Lung (tissue), 12 donors: ENCODE measurements around the gene LTB4R2. TPM values are rescaled to one million over a fixed set of nuclear protein-coding genes. Genes with fewer than 3 reads are reported as not detected.

ENCODE experiments used
- ATAC-seq: fragments of 200-7000 bp; cut with Tn5 transposase; one replicate; pipeline ENCODE4 v1.9.1; 2020; ENCODE audit warnings: moderate number of reproducible peaks; ENCODE audit not compliant: insufficient read depth, low FRiP score
- DNase-seq, 3 donors: peaks; one replicate each; pipeline ENCODE4 v3.0.0-alpha.2; 2013 to 2017
- H3K27ac ChIP-seq, 2 donors: one replicate each; pipeline ENCODE4 v1.5.1; 2013; ENCODE audit warnings: mild to moderate bottlenecking in 2 of 2, moderate library complexity in 2 of 2, control low read depth in 1 of 2, inconsistent platforms in 1 of 2, low read depth in 1 of 2, low read length in 1 of 2
- H3K27me3 ChIP-seq, 3 donors: one replicate each; pipeline ENCODE4 v1.5.1; 2013; ENCODE audit warnings: low read length in 2 of 3; ENCODE audit not compliant: control insufficient read depth in 3 of 3, insufficient read depth in 3 of 3
- H3K36me3 ChIP-seq, 4 donors: one replicate each; pipeline ENCODE4 v1.5.1; 2013; ENCODE audit warnings: low read length in 4 of 4, mild to moderate bottlenecking in 1 of 4, moderate library complexity in 1 of 4; ENCODE audit not compliant: control insufficient read depth in 4 of 4, insufficient read depth in 4 of 4
- H3K4me1 ChIP-seq, 5 donors: one replicate each; pipeline ENCODE4 v1.5.1; 2013; ENCODE audit warnings: low read length in 5 of 5, mild to moderate bottlenecking in 2 of 5, moderate library complexity in 1 of 5; ENCODE audit not compliant: control insufficient read depth in 5 of 5, insufficient read depth in 5 of 5
- H3K4me3 ChIP-seq: one replicate; pipeline ENCODE4 v1.5.1; 2013; ENCODE audit warnings: mild to moderate bottlenecking, control low read depth, moderate library complexity
- H3K9ac ChIP-seq, 2 donors: one replicate each; pipeline ENCODE4 v1.5.1; 2013; ENCODE audit warnings: low read length in 2 of 2, control low read depth in 1 of 2; ENCODE audit not compliant: insufficient read depth in 1 of 2
- H3K9me3 ChIP-seq, 4 donors: one replicate each; pipeline ENCODE4 v1.5.1; 2013; ENCODE audit warnings: low read length in 3 of 4, mild to moderate bottlenecking in 1 of 4, moderate library complexity in 1 of 4; ENCODE audit not compliant: control insufficient read depth in 4 of 4, insufficient read depth in 3 of 4
- CTCF ChIP-seq: IDR thresholded peaks from 2 replicates; pipeline ENCODE4 v1.5.1; 2012; ENCODE audit warnings: mild to moderate bottlenecking; ENCODE audit errors: control extremely low read depth, extremely low read depth
- WGBS, 2 donors: extraction: QIAGEN DNeasy Blood & Tissue Kit; methylation state at CpG; one replicate each; pipeline ENCODE4 v1.1.7; 2013; 5-methylcytosine and 5-hydroxymethylcytosine counted together
- polyA plus RNA-seq, 2 donors: library from polyadenylated mRNA; stranded (reverse); fragments of 200-250 nt; gene quantifications; one replicate each; pipeline ENCODE4 v1.2.1, GENCODE V29; 2013
- total RNA-seq, 2 donors: library from RNA; depleted of rRNA in 1 of 2; stranded (reverse); fragments of >200 nt in 1 of 2; gene quantifications; one replicate each; pipeline ENCODE4 v1.2.1, GENCODE V29; 2014 to 2021
- donor health status: control.
- donor health status: control.
- donor health status: Bipolar disorder and iron deficiency.
- donor health status: healthy.
- donor health status: DM: yes; HTN: yes; CAD: no.

Gene LTB4R2
- total and polyA plus RNA-seq, 4 donors, result 1.8 to 14.0 (median 5.7) TPM

DNA sequence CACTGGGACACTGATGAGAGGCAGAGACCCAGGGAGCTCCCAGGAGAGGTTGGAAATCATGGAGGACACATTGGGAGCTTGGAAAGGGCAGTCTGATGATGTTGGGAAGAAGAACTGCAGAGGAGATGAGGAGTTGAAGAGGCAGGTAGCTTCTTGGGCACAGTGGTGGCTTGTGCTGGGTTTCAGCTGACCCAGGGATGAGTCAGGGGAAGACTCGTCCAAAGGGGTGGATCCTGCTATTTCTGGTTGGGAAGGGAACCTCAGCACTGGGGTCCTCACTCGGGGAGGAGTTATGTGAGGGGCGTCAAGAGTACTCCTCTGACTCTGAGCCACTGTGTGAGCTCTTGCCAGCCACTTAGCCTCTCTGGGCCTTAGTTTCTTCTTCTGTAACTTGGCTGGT is 13.4 kb downstream of the LTB4R2 start:
- Histone ChIP-seq H3K9me3 (no peaks in the 10 kb centered on the region), H3K36me3 (peaks cover 0 to 1% (median 0%) of the 10 kb centered on the region in 4 donors), H3K9ac (no peak overlapping the region), H3K27ac (no peak overlapping the region), H3K4me1 (peaks cover 0 to 7% (median 0%) of the 10 kb centered on the region in 5 donors), H3K27me3 (peaks cover 0 to 12% (median 5%) of the 10 kb centered on the region in 3 donors), H3K4me3 (no peak overlapping the region)
- no peak for TF ChIP-seq CTCF
- ATAC-seq (no peak), DNase-seq (no peak)
- WGBS, 2 donors, result 66 to 74% methylated on average over 3 of the region's 3 CpGs

- Histone ChIP-seq H3K9me3 (no peaks in the 10 kb centered on the region), H3K4me3 (no peak overlapping the region), H3K9ac (no peak overlapping the region), H3K4me1 (peaks cover 0 to 7% (median 0%) of the 10 kb centered on the region in 5 donors), H3K27ac (no peak overlapping the region), H3K36me3 (peaks cover 0 to 1% (median 0%) of the 10 kb centered on the region in 4 donors), H3K27me3 (peaks cover 0 to 5% (median 1%) of the 10 kb centered on the region in 3 donors)
- no peak for TF ChIP-seq CTCF
- 83 to 84% methylated on average over 6 of the region's 6 CpGs for WGBS, 2 donors
- no peak for ATAC-seq
- no peak for DNase-seq
Measured at GRCh38 chr14:24324024-24324423, 14.1 kb downstream of the LTB4R2 start.

DNA sequence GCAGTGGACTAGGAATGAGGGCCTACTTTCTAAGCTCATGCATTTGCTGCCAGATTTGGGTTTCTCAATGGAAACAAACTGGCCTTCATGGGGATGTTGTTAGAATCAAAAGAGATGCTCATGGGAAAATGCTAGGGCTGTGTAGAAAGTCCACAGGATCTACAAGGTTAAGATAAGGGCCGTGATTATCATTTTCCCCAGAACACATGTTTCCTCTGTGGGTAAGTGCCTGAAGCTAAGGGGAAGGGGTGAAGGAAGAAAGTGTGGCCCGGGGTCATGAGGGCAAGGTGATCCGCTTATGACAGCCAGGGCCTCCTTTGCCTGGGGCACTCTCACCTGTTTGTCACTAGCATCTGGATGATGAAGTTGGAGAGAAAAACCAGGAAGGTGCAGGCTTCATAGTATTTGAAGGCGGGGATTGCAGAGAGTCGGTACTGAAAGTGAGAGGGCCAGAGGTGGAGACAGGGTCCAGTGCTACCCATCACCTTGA is 15.1 kb downstream of the LTB4R2 start:
- H3K9ac ChIP-seq, result no peak overlapping the region
- no peak for ATAC-seq
- no peaks in the 10 kb centered on the region for H3K9me3 ChIP-seq
- H3K27me3 ChIP-seq, result no peaks in the 10 kb centered on the region
- TF ChIP-seq CTCF, result no peak
- no peak overlapping the region for H3K4me3 ChIP-seq
- H3K27ac ChIP-seq, result no peak overlapping the region
- WGBS, 2 donors, result 65 to 82% methylated on average over 5 of the region's 5 CpGs
- peaks cover 0 to 7% (median 0%) of the 10 kb centered on the region in 5 donors for H3K4me1 ChIP-seq
- no peak for DNase-seq
- H3K36me3 ChIP-seq, result peaks cover 0 to 3% (median 0%) of the 10 kb centered on the region in 4 donors

GRCh38 chr14:24325963-24326362 is 16.0 kb downstream of the LTB4R2 start:
- no peak for TF ChIP-seq CTCF
- Histone ChIP-seq H3K27ac (no peak overlapping the region), H3K9ac (no peak overlapping the region), H3K4me1 (peaks cover 0 to 7% (median 0%) of the 10 kb centered on the region in 5 donors), H3K27me3 (peaks cover 0 to 5% (median 0%) of the 10 kb centered on the region in 3 donors), H3K9me3 (no peaks in the 10 kb centered on the region), H3K4me3 (no peak overlapping the region), H3K36me3 (peaks cover 0 to 5% (median 0%) of the 10 kb centered on the region in 4 donors)
- WGBS, 2 donors, result 86 to 92% methylated on average over 9 of the region's 9 CpGs
- DNase-seq (no peak), ATAC-seq (no peak)
